IPS DF 19.7 (cell line): ENCODE measurements around the gene ZDHHC19.
"Not testable (repeated sequence)": the region's sequence is repeated elsewhere in the genome, so short reads cannot be mapped to it uniquely, and the experiment has no call there.

Experiments
- DNase-seq: peaks from one replicate; pipeline ENCODE4 v3.0.0-alpha.2; 2013; ENCODE audit warnings: low read depth, low spot score

ZDHHC19 gene

GRCh38 chr3:196203846-196204245 lies 7.4 kb downstream of the ZDHHC19 start:
- no peak for DNase-seq

GRCh38 chr3:196202516-196202970 lies 8.7 kb downstream of the ZDHHC19 start:
- DNase-seq: no peak

GRCh38 chr3:196198771-196199753 lies 12.1 kb downstream of the ZDHHC19 start:
- DNase-seq: no peak

- DNase-seq: no peak
Measured at GRCh38 chr3:196198081-196198675, 13.0 kb downstream of the ZDHHC19 start.

GRCh38 chr3:196197524-196197923 lies 13.7 kb downstream of the ZDHHC19 start:
- no peak for DNase-seq

GRCh38 chr3:196195664-196196265 lies 15.4 kb downstream of the ZDHHC19 start:
- DNase-seq: no peak

GRCh38 chr3:196194542-196194915 lies 16.7 kb downstream of the ZDHHC19 start:
- DNase-seq: no peak

- DNase-seq: no peak
Measured at GRCh38 chr3:196193736-196194541, 17.3 kb downstream of the ZDHHC19 start.

- no peak for DNase-seq
Measured at GRCh38 chr3:196193133-196193735, 18.0 kb downstream of the ZDHHC19 start.

GRCh38 chr3:196192524-196193051 lies 18.6 kb downstream of the ZDHHC19 start:
- no peak for DNase-seq

GRCh38 chr3:196192036-196192523 lies 19.1 kb downstream of the ZDHHC19 start:
- DNase-seq: no peak

- no peak for DNase-seq
Measured at GRCh38 chr3:196189566-196190347, 21.4 kb downstream of the ZDHHC19 start.

- DNase-seq: no peak
Measured at GRCh38 chr3:196186651-196187573, 24.3 kb downstream of the ZDHHC19 start.

- DNase-seq: no peak
Measured at GRCh38 chr3:196184881-196185280, 26.3 kb downstream of the ZDHHC19 start.

GRCh38 chr3:196184169-196184432 lies 27.1 kb downstream of the ZDHHC19 start:
- DNase-seq: not testable (repeated sequence)

- no peak for DNase-seq
Measured at GRCh38 chr3:196181127-196181546, 30.1 kb downstream of the ZDHHC19 start.

GRCh38 chr3:196180346-196180745 lies 30.9 kb downstream of the ZDHHC19 start:
- no peak for DNase-seq

- no peak for DNase-seq
Measured at GRCh38 chr3:196179380-196180308, 31.6 kb downstream of the ZDHHC19 start.
